PC-3 (cell line): ENCODE data around the gene LYRM4. TPM values are rescaled to one million over a fixed set of nuclear protein-coding genes. Genes with fewer than 3 reads are reported as not detected.

Experiments used
- ATAC-seq: fragments of 200-7000 bp; cut with Tn5 transposase; 2 replicates; pipeline ENCODE4 v1.9.1; 2020; ENCODE audit warnings: mild to moderate bottlenecking, moderate library complexity
- BruUV-seq: library from RNA; stranded (reverse); fragments of 400-500 nt; replicated peaks from 2 replicates; lab custom pipeline; 2021; lab: Mats Ljungman, UMichigan
- CTCF ChIA-PET: fragments of 300-600 bp; sonication (Branson Sonifier 250); formaldehyde crosslinking; loops from one replicate; lab custom pipeline; 2022; ENCODE audit warnings: antibody characterized with exemption; lab: Charles Lee
- POLR2A ChIA-PET: fragments of 300-600 bp; sonication (Branson Sonifier 250); formaldehyde crosslinking; loops from one replicate; lab custom pipeline; 2022; ENCODE audit warnings: antibody characterized with exemption; ENCODE audit not compliant: unreplicated experiment; lab: Charles Lee
- DNase-seq: peaks from one replicate; pipeline ENCODE4 v3.0.0-alpha.2; 2015
- H2AFZ ChIP-seq: fragments of 300-600 bp; sonication (generic); 2 replicates; pipeline ENCODE4 v1.6.0; 2016; ENCODE audit warnings: antibody characterized with exemption, low read length
- H3F3A ChIP-seq: fragments of 300-600 bp; sonication (generic); one replicate; pipeline ENCODE4 v1.6.0; 2017; ENCODE audit warnings: antibody characterized with exemption, low read length, control low read depth, mild to moderate bottlenecking; ENCODE audit not compliant: unreplicated experiment
- H3K27ac ChIP-seq: fragments of 300-600 bp; sonication (generic); 2 replicates; pipeline ENCODE4 v1.5.1; 2016; ENCODE audit warnings: mild to moderate bottlenecking, low read length
- H3K27me3 ChIP-seq: fragments of 300-600 bp; sonication (generic); 2 replicates; pipeline ENCODE4 v1.6.1; 2016; ENCODE audit warnings: low read length, mixed read lengths
- H3K36me3 ChIP-seq: fragments of 300-600 bp; sonication (generic); 2 replicates; pipeline ENCODE4 v1.6.1; 2016; ENCODE audit warnings: low read depth, mixed run types, low read length, mixed read lengths
- H3K4me1 ChIP-seq: fragments of 300-600 bp; sonication (generic); 2 replicates; pipeline ENCODE4 v1.5.1; 2016; ENCODE audit warnings: low read length; ENCODE audit not compliant: insufficient read depth
- H3K4me2 ChIP-seq: fragments of 300-600 bp; sonication (generic); 2 replicates; pipeline ENCODE4 v1.6.0; 2016; ENCODE audit warnings: low read length
- H3K4me3 ChIP-seq: fragments of 300-600 bp; sonication (generic); 2 replicates; pipeline ENCODE4 v1.5.1; 2016; ENCODE audit warnings: mild to moderate bottlenecking, low read length, mixed read lengths
- H3K79me2 ChIP-seq: fragments of 300-600 bp; sonication (generic); 2 replicates; pipeline ENCODE4 v1.6.1; 2017; ENCODE audit warnings: low read length, mixed read lengths
- H3K9ac ChIP-seq: fragments of 300-600 bp; sonication (generic); 2 replicates; pipeline ENCODE4 v1.6.0; 2016; ENCODE audit warnings: mild to moderate bottlenecking, low read length
- H3K9me2 ChIP-seq: fragments of 300-600 bp; sonication (generic); replicated peaks from 2 replicates; pipeline ENCODE4 v1.6.1; 2016; ENCODE audit warnings: mixed run types, low read length, mixed read lengths
- H3K9me3 ChIP-seq: fragments of 300-600 bp; sonication (generic); 2 replicates; pipeline ENCODE4 v1.6.1; 2016; ENCODE audit warnings: low read length, mixed read lengths
- H4K20me1 ChIP-seq: fragments of 300-600 bp; sonication (generic); 2 replicates; pipeline ENCODE4 v1.6.1; 2016; ENCODE audit warnings: low read length, mixed read lengths
- EZH2 ChIP-seq: fragments of 300-600 bp; sonication (generic); IDR thresholded peaks from one replicate; pipeline ENCODE4 v1.6.1; 2017; ENCODE audit warnings: antibody characterized with exemption, mild to moderate bottlenecking, low read length; ENCODE audit not compliant: unreplicated experiment
- EZH2phosphoT487 ChIP-seq: fragments of 300-600 bp; sonication (generic); IDR thresholded peaks from 2 replicates; pipeline ENCODE4 v1.6.1; 2018; ENCODE audit warnings: mild to moderate bottlenecking, antibody characterized with exemption, low read length, borderline replicate concordance
- intact Hi-C: fragments of 100-400 bp; cut with micrococcal nuclease; formaldehyde crosslinking; loops from 2 replicates; pipeline ENCODE4 v1.9.0; 2023
- total RNA-seq: library from RNA; depleted of rRNA; stranded (reverse); fragments of >200 nt; gene quantifications from 2 replicates; pipeline ENCODE4 v1.2.3, GENCODE V29; 2014
- TF ChIP-seq, protein P1 (sequence below): fragments of 300-600 bp; sonication (generic); conservative IDR thresholded peaks from 2 replicates; pipeline ENCODE4 v1.5.1; 2017; ENCODE audit warnings: antibody characterized with exemption, low read depth, mild to moderate bottlenecking, low read length

LYRM4 gene
- total RNA-seq, 1 experiment from 2014 or later, result 27.7 TPM

- BruUV-seq, result no TSS peak
- H3K4me1 ChIP-seq, result no peaks in the 10 kb centered on the region
- no peak overlapping the region for H3K9ac ChIP-seq
- H3K79me2 ChIP-seq, result no peaks in the 10 kb centered on the region
- H3F3A ChIP-seq, result no peaks in the 10 kb centered on the region
- no peaks in the 10 kb centered on the region for H3K9me3 ChIP-seq
- no peak overlapping the region for H3K4me3 ChIP-seq
- ATAC-seq (no peak), DNase-seq (no peak)
- no peaks in the 10 kb centered on the region for H3K27me3 ChIP-seq
- H3K9me2 ChIP-seq, result no peaks in the 10 kb centered on the region
- intact Hi-C loops, result no loop called here
- ChIA-PET POLR2A (no interaction called here), CTCF (interaction anchor here (0.6 kb wide), 1 partner anchor 174 kb away, joined by 3 read pairs; no protein-coding TSS in a partner anchor)
- H4K20me1 ChIP-seq, result no peaks in the 10 kb centered on the region
- H3K27ac ChIP-seq, result no peak overlapping the region
- H3K36me3 ChIP-seq, result no peaks in the 10 kb centered on the region
- no peak for TF ChIP-seq EZH2phosphoT487
- TF ChIP-seq, protein P1, sequence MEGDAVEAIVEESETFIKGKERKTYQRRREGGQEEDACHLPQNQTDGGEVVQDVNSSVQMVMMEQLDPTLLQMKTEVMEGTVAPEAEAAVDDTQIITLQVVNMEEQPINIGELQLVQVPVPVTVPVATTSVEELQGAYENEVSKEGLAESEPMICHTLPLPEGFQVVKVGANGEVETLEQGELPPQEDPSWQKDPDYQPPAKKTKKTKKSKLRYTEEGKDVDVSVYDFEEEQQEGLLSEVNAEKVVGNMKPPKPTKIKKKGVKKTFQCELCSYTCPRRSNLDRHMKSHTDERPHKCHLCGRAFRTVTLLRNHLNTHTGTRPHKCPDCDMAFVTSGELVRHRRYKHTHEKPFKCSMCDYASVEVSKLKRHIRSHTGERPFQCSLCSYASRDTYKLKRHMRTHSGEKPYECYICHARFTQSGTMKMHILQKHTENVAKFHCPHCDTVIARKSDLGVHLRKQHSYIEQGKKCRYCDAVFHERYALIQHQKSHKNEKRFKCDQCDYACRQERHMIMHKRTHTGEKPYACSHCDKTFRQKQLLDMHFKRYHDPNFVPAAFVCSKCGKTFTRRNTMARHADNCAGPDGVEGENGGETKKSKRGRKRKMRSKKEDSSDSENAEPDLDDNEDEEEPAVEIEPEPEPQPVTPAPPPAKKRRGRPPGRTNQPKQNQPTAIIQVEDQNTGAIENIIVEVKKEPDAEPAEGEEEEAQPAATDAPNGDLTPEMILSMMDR, result no peak
- no peak for TF ChIP-seq EZH2
- H2AFZ ChIP-seq, result no peak overlapping the region
- no peak overlapping the region for H3K4me2 ChIP-seq
These were observed 93.2 kb downstream of the LYRM4 start for GRCh38 chr6:5167501-5167900.

GRCh38 chr6:5164092-5164491, 96.7 kb downstream of the LYRM4 start:
- Histone ChIP-seq H3K9me3 (no peaks in the 10 kb centered on the region), H3K4me1 (peaks cover 9% of the 10 kb centered on the region), H2AFZ (no peak overlapping the region), H3K9ac (no peak overlapping the region), H3K36me3 (no peaks in the 10 kb centered on the region), H4K20me1 (no peaks in the 10 kb centered on the region), H3K4me3 (no peak overlapping the region), H3K27ac (no peak overlapping the region), H3K4me2 (no peak overlapping the region), H3K9me2 (no peaks in the 10 kb centered on the region), H3K27me3 (no peaks in the 10 kb centered on the region), H3K79me2 (no peaks in the 10 kb centered on the region), H3F3A (no peaks in the 10 kb centered on the region)
- ChIA-PET CTCF (no interaction called here), POLR2A (no interaction called here)
- intact Hi-C loops, result no loop called here
- ATAC-seq, result no peak
- BruUV-seq, result no TSS peak
- TF ChIP-seq, protein P1, result no peak
- TF ChIP-seq EZH2, result no peak
- TF ChIP-seq EZH2phosphoT487, result no peak
- no peak for DNase-seq

GRCh38 chr6:5163247-5163646, 97.5 kb downstream of the LYRM4 start:
- Histone ChIP-seq H4K20me1 (no peaks in the 10 kb centered on the region), H3K79me2 (no peaks in the 10 kb centered on the region), H2AFZ (no peak overlapping the region), H3K9me2 (no peaks in the 10 kb centered on the region), H3K9me3 (no peaks in the 10 kb centered on the region), H3F3A (no peaks in the 10 kb centered on the region), H3K9ac (no peak overlapping the region), H3K27ac (no peak overlapping the region), H3K4me3 (no peak overlapping the region), H3K4me2 (no peak overlapping the region), H3K36me3 (no peaks in the 10 kb centered on the region), H3K27me3 (no peaks in the 10 kb centered on the region), H3K4me1 (peaks cover 17% of the 10 kb centered on the region)
- ATAC-seq (no peak), DNase-seq (no peak)
- intact Hi-C loops, result no loop called here
- ChIA-PET CTCF (no interaction called here), POLR2A (no interaction called here)
- TF ChIP-seq EZH2, result no peak
- no TSS peak for BruUV-seq
